ENCODE measurements around the gene TCF7L2.

The TCF7L2 gene

DNA sequence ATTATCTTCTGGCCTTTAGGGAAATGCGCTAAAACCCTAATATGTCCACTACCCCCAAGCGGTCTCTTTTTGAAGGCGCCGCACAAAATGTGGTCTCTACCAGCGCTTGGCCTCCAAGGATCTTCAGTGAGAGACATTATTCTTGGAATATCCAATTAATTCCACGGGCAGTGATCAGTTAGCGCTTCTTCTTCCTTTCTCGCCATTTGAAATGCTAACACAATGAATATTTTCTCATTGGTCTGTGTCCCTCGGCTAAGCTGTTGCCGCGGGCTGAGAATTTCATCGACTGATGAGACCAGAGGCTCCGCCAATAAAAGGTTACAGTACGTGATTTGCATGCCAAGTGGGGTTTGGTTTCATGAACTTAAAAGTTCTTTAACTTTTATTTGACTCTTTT is 169.8 kb downstream of the TCF7L2 start:
- no peak for DNase-seq (ENCODE audit: low read depth in 1 of 2, low spot score in 1 of 2)
- Histone ChIP-seq H3K4me3 (replicated peaks; ENCODE audit: insufficient read depth, low read length) (no peak overlapping the region), H3K27me3 (ENCODE audit: insufficient read depth, poor library complexity, severe bottlenecking) (no peaks in the 10 kb centered on the region), H3K27ac (replicated peaks) (no peak overlapping the region)
- no peak for TF ChIP-seq POLR2AphosphoS5 (IDR thresholded peaks at IDR 0.05; ENCODE audit: low read depth)
- no peak for TF ChIP-seq SPI1 (IDR thresholded peaks at IDR 0.05; ENCODE audit: borderline replicate concordance, low read depth)
- TF ChIP-seq, protein P1, sequence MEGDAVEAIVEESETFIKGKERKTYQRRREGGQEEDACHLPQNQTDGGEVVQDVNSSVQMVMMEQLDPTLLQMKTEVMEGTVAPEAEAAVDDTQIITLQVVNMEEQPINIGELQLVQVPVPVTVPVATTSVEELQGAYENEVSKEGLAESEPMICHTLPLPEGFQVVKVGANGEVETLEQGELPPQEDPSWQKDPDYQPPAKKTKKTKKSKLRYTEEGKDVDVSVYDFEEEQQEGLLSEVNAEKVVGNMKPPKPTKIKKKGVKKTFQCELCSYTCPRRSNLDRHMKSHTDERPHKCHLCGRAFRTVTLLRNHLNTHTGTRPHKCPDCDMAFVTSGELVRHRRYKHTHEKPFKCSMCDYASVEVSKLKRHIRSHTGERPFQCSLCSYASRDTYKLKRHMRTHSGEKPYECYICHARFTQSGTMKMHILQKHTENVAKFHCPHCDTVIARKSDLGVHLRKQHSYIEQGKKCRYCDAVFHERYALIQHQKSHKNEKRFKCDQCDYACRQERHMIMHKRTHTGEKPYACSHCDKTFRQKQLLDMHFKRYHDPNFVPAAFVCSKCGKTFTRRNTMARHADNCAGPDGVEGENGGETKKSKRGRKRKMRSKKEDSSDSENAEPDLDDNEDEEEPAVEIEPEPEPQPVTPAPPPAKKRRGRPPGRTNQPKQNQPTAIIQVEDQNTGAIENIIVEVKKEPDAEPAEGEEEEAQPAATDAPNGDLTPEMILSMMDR (IDR thresholded peaks at IDR 0.05; ENCODE audit: insufficient read depth, low read length), result no peak
- TF ChIP-seq GABPA (IDR thresholded peaks at IDR 0.05; ENCODE audit: low read depth), result no peak
- TF ChIP-seq, protein P2, sequence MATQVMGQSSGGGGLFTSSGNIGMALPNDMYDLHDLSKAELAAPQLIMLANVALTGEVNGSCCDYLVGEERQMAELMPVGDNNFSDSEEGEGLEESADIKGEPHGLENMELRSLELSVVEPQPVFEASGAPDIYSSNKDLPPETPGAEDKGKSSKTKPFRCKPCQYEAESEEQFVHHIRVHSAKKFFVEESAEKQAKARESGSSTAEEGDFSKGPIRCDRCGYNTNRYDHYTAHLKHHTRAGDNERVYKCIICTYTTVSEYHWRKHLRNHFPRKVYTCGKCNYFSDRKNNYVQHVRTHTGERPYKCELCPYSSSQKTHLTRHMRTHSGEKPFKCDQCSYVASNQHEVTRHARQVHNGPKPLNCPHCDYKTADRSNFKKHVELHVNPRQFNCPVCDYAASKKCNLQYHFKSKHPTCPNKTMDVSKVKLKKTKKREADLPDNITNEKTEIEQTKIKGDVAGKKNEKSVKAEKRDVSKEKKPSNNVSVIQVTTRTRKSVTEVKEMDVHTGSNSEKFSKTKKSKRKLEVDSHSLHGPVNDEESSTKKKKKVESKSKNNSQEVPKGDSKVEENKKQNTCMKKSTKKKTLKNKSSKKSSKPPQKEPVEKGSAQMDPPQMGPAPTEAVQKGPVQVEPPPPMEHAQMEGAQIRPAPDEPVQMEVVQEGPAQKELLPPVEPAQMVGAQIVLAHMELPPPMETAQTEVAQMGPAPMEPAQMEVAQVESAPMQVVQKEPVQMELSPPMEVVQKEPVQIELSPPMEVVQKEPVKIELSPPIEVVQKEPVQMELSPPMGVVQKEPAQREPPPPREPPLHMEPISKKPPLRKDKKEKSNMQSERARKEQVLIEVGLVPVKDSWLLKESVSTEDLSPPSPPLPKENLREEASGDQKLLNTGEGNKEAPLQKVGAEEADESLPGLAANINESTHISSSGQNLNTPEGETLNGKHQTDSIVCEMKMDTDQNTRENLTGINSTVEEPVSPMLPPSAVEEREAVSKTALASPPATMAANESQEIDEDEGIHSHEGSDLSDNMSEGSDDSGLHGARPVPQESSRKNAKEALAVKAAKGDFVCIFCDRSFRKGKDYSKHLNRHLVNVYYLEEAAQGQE (IDR thresholded peaks at IDR 0.05; ENCODE audit: insufficient replicate concordance, low read depth), result no peak

DNA sequence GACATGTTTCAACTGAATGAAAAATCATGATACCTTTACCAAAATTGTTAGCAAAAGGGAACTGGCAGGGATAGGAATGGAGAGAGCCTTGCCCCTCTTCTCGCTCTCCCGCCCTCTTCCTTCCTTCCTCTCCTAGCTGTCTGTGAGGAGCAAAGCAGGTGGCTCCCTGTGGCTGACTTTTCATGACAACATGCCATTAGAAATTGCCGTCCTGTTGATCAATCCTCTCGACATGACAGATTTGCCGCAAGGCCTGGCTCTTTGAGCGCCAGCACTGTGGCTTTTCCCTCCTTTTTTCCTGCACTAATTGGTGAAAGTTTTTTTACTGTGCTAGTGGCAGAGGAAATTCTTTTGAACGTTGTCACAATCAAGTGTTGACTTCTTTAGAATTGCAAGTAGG is 171.1 kb downstream of the TCF7L2 start:
- no peak for DNase-seq (ENCODE audit: low read depth in 1 of 2, low spot score in 1 of 2)
- TF ChIP-seq POLR2AphosphoS5 (IDR thresholded peaks at IDR 0.05; ENCODE audit: low read depth), result no peak
- no peak overlapping the region for H3K27ac ChIP-seq (replicated peaks)
- peaks cover 6% of the 10 kb centered on the region for H3K27me3 ChIP-seq (ENCODE audit: insufficient read depth, poor library complexity, severe bottlenecking)
- H3K4me3 ChIP-seq (replicated peaks; ENCODE audit: insufficient read depth, low read length), result no peak overlapping the region

DNA sequence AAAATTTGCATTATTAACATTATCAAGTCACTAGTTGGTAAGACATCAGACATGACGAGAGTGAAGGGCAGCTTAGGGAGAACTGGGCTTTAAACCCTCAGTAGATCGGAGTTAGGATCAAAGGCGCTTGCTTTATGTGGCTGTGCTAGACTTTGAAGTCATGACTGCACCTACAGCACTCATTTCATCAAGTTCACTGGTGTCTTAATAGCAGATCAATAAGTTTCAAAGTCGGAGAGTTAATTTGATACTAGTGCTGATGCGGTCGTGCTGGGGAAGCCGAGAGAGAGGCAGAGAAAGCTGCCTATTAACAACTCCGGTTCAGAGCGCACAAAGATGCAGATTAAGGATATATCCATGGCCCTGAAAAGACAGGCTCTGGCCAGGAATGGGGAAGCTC is 172.9 kb downstream of the TCF7L2 start:
- DNase-seq (ENCODE audit: low read depth in 1 of 2, low spot score in 1 of 2), result no peak
- Histone ChIP-seq H3K27me3 (ENCODE audit: insufficient read depth, poor library complexity, severe bottlenecking) (peaks cover 13% of the 10 kb centered on the region), H3K4me3 (replicated peaks; ENCODE audit: insufficient read depth, low read length) (no peak overlapping the region), H3K27ac (replicated peaks) (no peak overlapping the region)
- no peak for TF ChIP-seq POLR2AphosphoS5 (IDR thresholded peaks at IDR 0.05; ENCODE audit: low read depth)
- TF ChIP-seq, protein P2 (IDR thresholded peaks at IDR 0.05; ENCODE audit: insufficient replicate concordance, low read depth), result no peak
- TF ChIP-seq, protein P1 (IDR thresholded peaks at IDR 0.05; ENCODE audit: insufficient read depth, low read length), result no peak
- TF ChIP-seq SPI1 (IDR thresholded peaks at IDR 0.05; ENCODE audit: borderline replicate concordance, low read depth), result no peak
- no peak for TF ChIP-seq GABPA (IDR thresholded peaks at IDR 0.05; ENCODE audit: low read depth)

DNA sequence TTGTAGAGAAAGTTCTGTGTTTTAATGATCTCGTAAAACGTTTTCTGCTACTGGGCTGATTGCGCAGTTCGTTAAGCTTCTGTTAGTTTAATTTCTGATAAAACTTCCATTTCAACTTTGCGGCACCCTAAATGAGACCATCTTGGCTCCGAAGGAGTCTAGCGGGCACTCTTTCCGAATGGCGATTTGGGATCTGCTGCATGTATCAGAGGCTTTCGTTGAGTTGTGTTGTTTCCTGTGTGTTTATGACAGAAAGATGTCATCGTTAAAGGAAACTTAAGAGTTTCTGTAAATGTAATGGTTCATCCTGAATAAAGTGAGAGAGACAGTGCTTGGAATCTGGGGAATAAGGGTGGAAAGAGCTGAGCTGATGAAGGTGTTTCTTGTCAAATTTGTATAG is 174.7 kb downstream of the TCF7L2 start:
- H3K27ac ChIP-seq (replicated peaks), result no peak overlapping the region
- DNase-seq (ENCODE audit: low read depth in 1 of 2, low spot score in 1 of 2), result no peak
- H3K4me3 ChIP-seq (replicated peaks; ENCODE audit: insufficient read depth, low read length), result no peak overlapping the region
- peaks cover 13% of the 10 kb centered on the region for H3K27me3 ChIP-seq (ENCODE audit: insufficient read depth, poor library complexity, severe bottlenecking)
- TF ChIP-seq, protein P2 (IDR thresholded peaks at IDR 0.05; ENCODE audit: insufficient replicate concordance, low read depth), result no peak
- TF ChIP-seq SPI1 (IDR thresholded peaks at IDR 0.05; ENCODE audit: borderline replicate concordance, low read depth) (no peak), GABPA (IDR thresholded peaks at IDR 0.05; ENCODE audit: low read depth) (no peak), POLR2AphosphoS5 (IDR thresholded peaks at IDR 0.05; ENCODE audit: low read depth) (no peak)
- TF ChIP-seq, protein P1 (IDR thresholded peaks at IDR 0.05; ENCODE audit: insufficient read depth, low read length), result no peak
